HepG2 (cell line): ENCODE data around the gene CYSRT1. TPM values are rescaled to one million over a fixed set of nuclear protein-coding genes. Genes with fewer than 3 reads are reported as not detected.

Experiments used
- ATAC-seq: fragments of 200-7000 bp; cut with Tn5 transposase; 3 replicates; pipeline ENCODE4 v1.9.1; 2020; ENCODE audit warnings: mild to moderate bottlenecking, moderate library complexity
- BruUV-seq: library from RNA; stranded (reverse); fragments of 400-500 nt; replicated peaks from 2 replicates; lab custom pipeline; 2021; lab: Mats Ljungman, UMichigan
- CTCF ChIA-PET: fragments of 300-600 bp; formaldehyde crosslinking; extraction: SDS; loops from one replicate; lab custom pipeline; 2021; ENCODE audit warnings: low total read pairs, inconsistent platforms, low intra/inter-chr PET ratio; lab: Yijun Ruan, JAX
- POLR2A ChIA-PET: fragments of 350-600 bp; sonication (Branson Sonifier 250); formaldehyde crosslinking; loops from one replicate; lab custom pipeline; 2020; ENCODE audit warnings: antibody characterized with exemption, inconsistent platforms; lab: Yijun Ruan, JAX
- DNase-seq: peaks from one replicate; pipeline ENCODE4 v3.0.0-alpha.2; 2015; ENCODE audit warnings: low spot score
- FAIRE-seq: peaks from 3 replicates; lab custom pipeline; 2011; peaks lifted over from hg19 to GRCh38; lab: Jason Lieb, UNC
- H2AFZ ChIP-seq: one replicate; pipeline ENCODE4 v1.6.1; 2011; ENCODE audit warnings: low read length, inconsistent platforms
- H3K27ac ChIP-seq: fragments of 300-600 bp; 3 replicates; pipeline ENCODE4 v1.8.0; 2011; ENCODE audit warnings: mixed run types, mild to moderate bottlenecking, mixed read lengths, low read length, inconsistent platforms; ENCODE audit not compliant: insufficient read depth; ENCODE audit errors: extremely low read length
- H3K27me3 ChIP-seq, 2 experiments: fragments of 200-600 bp in 1 of 2; 2 replicates in 1 of 2; 3 replicates in 1 of 2; pipeline versions ENCODE4 v1.6.0 to v1.8.0; 2011; ENCODE audit warnings: low read length in 2 of 2, mild to moderate bottlenecking in 2 of 2, moderate library complexity in 2 of 2, inconsistent platforms in 1 of 2; ENCODE audit not compliant: insufficient read depth in 2 of 2, control insufficient read depth in 1 of 2
- H3K36me3 ChIP-seq, 2 experiments: fragments of 200-600 bp in 1 of 2; replicated peaks in 1 of 2; 2 replicates in 1 of 2; 3 replicates in 1 of 2; pipeline versions ENCODE4 v1.5.1 to v1.8.0; 2011; ENCODE audit warnings: low read length in 2 of 2, inconsistent platforms in 1 of 2; ENCODE audit not compliant: insufficient read depth in 2 of 2, control insufficient read depth in 1 of 2
- H3K4me1 ChIP-seq: 2 replicates; pipeline ENCODE4 v1.5.1; 2012; ENCODE audit warnings: low read length, inconsistent platforms; ENCODE audit not compliant: insufficient read depth
- H3K4me2 ChIP-seq: 2 replicates; pipeline ENCODE4 v1.6.0; 2011; ENCODE audit warnings: low read depth, low read length, inconsistent platforms
- H3K4me3 ChIP-seq, 3 experiments: fragments of 200-600 bp in 1 of 3; sonication (generic), shearing (Covaris generic) in 1 of 3; replicated peaks in 1 of 3; 2 replicates each; pipeline ENCODE4 v1.5.1; 2011 to 2016; ENCODE audit warnings: low read length in 3 of 3, inconsistent platforms in 2 of 3, low read depth in 2 of 3, mild to moderate bottlenecking in 2 of 3, control low read depth in 1 of 3, mixed read lengths in 1 of 3; ENCODE audit not compliant: insufficient read depth in 1 of 3
- H3K79me2 ChIP-seq: one replicate; pipeline ENCODE4 v1.6.1; 2011; ENCODE audit warnings: low read length, inconsistent platforms; ENCODE audit not compliant: insufficient read depth
- H3K9ac ChIP-seq: 2 replicates; pipeline ENCODE4 v1.6.0; 2011; ENCODE audit warnings: mild to moderate bottlenecking, low read depth, low read length, inconsistent platforms; ENCODE audit not compliant: insufficient read depth
- H3K9me3 ChIP-seq: 2 replicates; pipeline ENCODE4 v1.5.1; 2012; ENCODE audit warnings: mild to moderate bottlenecking, low read length
- H4K20me1 ChIP-seq: 2 replicates; pipeline ENCODE4 v1.6.0; 2011; ENCODE audit warnings: inconsistent platforms, mild to moderate bottlenecking, low read length, moderate library complexity; ENCODE audit not compliant: insufficient read depth
- AGO1 ChIP-seq: fragments of 200-400 bp; formaldehyde crosslinking; IDR thresholded peaks from 2 replicates; pipeline ENCODE4 v1.6.1; 2017; ENCODE audit warnings: mild to moderate bottlenecking, low read depth, low read length, moderate library complexity; ENCODE audit not compliant: poor library complexity, severe bottlenecking
- HNRNPL ChIP-seq: fragments of 200-400 bp; formaldehyde crosslinking; IDR thresholded peaks from 2 replicates; pipeline ENCODE4 v1.6.1; 2017; ENCODE audit warnings: mild to moderate bottlenecking, low read depth, low read length
- WGBS: methylation state at CpG from one replicate; pipeline ENCODE4 v1.1.6; 2017; ENCODE audit warnings: low lambda C conversion rate; 5-methylcytosine and 5-hydroxymethylcytosine counted together
- in situ Hi-C: cut with HindIII; loops from 2 replicates; pipeline ENCODE4 v1.10.0; 2017; ENCODE audit warnings: low pct_unique_long_range_greater_than_20kb; ENCODE audit not compliant: extremely low pct_ligation_motif_present
- intact Hi-C: fragments of 100-400 bp; cut with micrococcal nuclease; formaldehyde crosslinking; loops from one replicate; pipeline ENCODE4 v1.10.0; 2022; ENCODE audit not compliant: unreplicated experiment
- polyA plus RNA-seq, 8 experiments: library from polyadenylated mRNA; depleted of rRNA in 3 of 8; stranded (reverse) in 7 of 8; unstranded in 1 of 8; fragments of >200 nt; fragmentation: Illumina TruSeq in 4 of 8; extraction: Trizol in 4 of 8; gene quantifications; 2 replicates each; pipeline versions ENCODE4 v1.2.1 to v1.2.3, GENCODE V29; 2011 to 2016; ENCODE audit warnings: low read depth in 4 of 8, missing spikeins in 1 of 8, mixed read lengths in 1 of 8; ENCODE audit not compliant: insufficient read depth in 1 of 8
- total RNA-seq, 5 experiments: library from RNA; depleted of rRNA; stranded (reverse); fragments of >200 nt; fragmentation: Illumina TruSeq; extraction: Trizol; gene quantifications; 2 replicates each; pipeline ENCODE4 v1.2.3, GENCODE V29; 2016; ENCODE audit warnings: low read depth in 1 of 5
- TF ChIP-seq, protein P1 (sequence below), 2 experiments: fragments of 450-650 bp in 1 of 2; sonication (generic) in 1 of 2; formaldehyde crosslinking in 1 of 2; IDR thresholded peaks; 2 replicates each; pipeline versions ENCODE4 v1.6.1 to v1.8.0; 2016 to 2022; ENCODE audit warnings: antibody characterized with exemption in 1 of 2, mild to moderate bottlenecking in 1 of 2, missing genetic modification reagents in 1 of 2
- TF ChIP-seq, protein P2 (sequence below), 2 experiments: IDR thresholded peaks; 2 replicates each; pipeline ENCODE4 v1.6.1; 2011 to 2012; ENCODE audit warnings: low read length in 2 of 2, borderline replicate concordance in 1 of 2, low read depth in 1 of 2, mild to moderate bottlenecking in 1 of 2, moderate library complexity in 1 of 2
- TF ChIP-seq, protein P3 (sequence below): sonication (generic); formaldehyde crosslinking; IDR thresholded peaks from 2 replicates; pipeline ENCODE4 v1.5.0; 2020; ENCODE audit warnings: mild to moderate bottlenecking, missing genetic modification reagents, moderate library complexity

Gene CYSRT1
- total and polyA plus RNA-seq, 2 of the 13 experiments (the other 11 are each of a cell fraction or from before 2014, with no cell fraction given), result 1.5 to 2.1 TPM

DNA sequence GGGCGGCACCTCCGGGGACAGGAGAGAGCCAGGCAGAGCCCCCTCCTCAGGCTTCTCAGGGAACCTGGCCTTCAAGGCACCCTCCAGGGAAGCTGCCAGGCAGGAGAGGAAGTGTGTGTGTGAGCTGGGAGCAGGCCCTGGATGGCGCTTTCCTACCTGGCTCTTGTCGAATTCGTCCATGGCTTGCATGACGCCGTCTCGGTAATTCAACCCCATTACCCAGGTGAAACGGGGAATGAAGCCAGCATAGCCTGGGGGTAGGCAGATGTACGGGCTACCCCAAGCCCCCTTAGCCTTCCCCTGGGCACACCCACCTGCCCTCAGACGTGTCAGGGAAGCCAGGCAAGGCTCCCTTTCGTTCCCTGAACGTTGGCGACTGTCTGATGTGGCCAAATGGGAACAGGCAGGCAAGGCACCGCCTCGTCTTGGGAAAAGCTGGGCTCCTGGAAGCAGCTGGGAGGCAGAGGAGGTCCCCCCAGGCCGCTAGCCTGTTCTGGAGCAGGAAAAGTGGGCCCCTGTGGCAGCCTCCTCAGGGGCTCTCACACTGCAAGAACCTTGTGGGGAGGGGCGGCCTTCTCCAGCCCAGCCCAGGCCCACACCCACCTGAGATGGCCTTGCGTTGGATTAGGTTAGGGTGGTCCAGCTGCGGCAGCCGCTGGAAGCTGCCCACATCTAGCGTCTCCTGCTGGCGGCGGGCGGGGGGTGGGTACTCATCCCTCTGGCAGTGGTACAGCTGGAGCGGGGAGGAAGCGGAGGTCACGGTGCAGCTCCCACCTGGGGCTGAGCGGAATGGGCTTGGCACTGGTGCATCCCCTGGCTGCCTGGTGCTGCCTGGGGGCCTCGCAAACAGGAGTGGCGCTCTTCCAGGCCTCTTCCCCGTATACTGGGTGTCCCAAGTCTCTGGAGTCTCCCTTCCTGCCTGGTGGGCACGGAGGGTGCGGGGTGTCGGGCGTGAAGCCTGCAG is 19.8 kb downstream of the CYSRT1 start:
- ATAC-seq (peak; percentile 4), DNase-seq (no peak), FAIRE-seq (no peak)
- POLR2A ChIA-PET, result interaction anchor here (1.2 to 7.7 kb wide), 3 partner anchors 11 to 56 kb away, joined by 5 to 317 read pairs (median 5); partner anchors contain the start of genes ANAPC2, NELFB, SSNA1 and STPG3
- Histone ChIP-seq H3K9ac (no peak overlapping the region), H2AFZ (no peak overlapping the region), H3K79me2 (peaks cover 25% of the 10 kb centered on the region), H3K36me3 (peaks cover 4 to 19% of the 10 kb centered on the region in 2 experiments; a peak in 4 of 5 replicates), H4K20me1 (peaks cover 27% of the 10 kb centered on the region), H3K4me1 (peaks cover 64% of the 10 kb centered on the region), H3K4me3 (no peak overlapping the region), H3K9me3 (no peaks in the 10 kb centered on the region), H3K27ac (no peak overlapping the region), H3K27me3 (peaks cover 2 to 9% of the 10 kb centered on the region in 2 experiments; a peak in 2 of 5 replicates), H3K4me2 (peak overlapping the region; percentile 40)
- CTCF ChIA-PET, result no interaction called here
- in situ Hi-C loops (no loop called here), intact Hi-C loops (no loop called here)
- 74% methylated on average over 15 of the region's 36 CpGs for WGBS
- BruUV-seq, result no TSS peak
- TF ChIP-seq HNRNPL (peak; percentile 74), AGO1 (peak; percentile 92)
- TF ChIP-seq, protein P1, sequence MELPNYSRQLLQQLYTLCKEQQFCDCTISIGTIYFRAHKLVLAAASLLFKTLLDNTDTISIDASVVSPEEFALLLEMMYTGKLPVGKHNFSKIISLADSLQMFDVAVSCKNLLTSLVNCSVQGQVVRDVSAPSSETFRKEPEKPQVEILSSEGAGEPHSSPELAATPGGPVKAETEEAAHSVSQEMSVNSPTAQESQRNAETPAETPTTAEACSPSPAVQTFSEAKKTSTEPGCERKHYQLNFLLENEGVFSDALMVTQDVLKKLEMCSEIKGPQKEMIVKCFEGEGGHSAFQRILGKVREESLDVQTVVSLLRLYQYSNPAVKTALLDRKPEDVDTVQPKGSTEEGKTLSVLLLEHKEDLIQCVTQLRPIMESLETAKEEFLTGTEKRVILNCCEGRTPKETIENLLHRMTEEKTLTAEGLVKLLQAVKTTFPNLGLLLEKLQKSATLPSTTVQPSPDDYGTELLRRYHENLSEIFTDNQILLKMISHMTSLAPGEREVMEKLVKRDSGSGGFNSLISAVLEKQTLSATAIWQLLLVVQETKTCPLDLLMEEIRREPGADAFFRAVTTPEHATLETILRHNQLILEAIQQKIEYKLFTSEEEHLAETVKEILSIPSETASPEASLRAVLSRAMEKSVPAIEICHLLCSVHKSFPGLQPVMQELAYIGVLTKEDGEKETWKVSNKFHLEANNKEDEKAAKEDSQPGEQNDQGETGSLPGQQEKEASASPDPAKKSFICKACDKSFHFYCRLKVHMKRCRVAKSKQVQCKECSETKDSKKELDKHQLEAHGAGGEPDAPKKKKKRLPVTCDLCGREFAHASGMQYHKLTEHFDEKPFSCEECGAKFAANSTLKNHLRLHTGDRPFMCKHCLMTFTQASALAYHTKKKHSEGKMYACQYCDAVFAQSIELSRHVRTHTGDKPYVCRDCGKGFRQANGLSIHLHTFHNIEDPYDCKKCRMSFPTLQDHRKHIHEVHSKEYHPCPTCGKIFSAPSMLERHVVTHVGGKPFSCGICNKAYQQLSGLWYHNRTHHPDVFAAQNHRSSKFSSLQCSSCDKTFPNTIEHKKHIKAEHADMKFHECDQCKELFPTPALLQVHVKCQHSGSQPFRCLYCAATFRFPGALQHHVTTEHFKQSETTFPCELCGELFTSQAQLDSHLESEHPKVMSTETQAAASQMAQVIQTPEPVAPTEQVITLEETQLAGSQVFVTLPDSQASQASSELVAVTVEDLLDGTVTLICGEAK (IDR thresholded peaks at IDR 0.05), result no peak
- TF ChIP-seq, protein P1 (CRISPR knock-in tag; IDR thresholded peaks at IDR 0.05), result no peak
- TF ChIP-seq, protein P2, sequence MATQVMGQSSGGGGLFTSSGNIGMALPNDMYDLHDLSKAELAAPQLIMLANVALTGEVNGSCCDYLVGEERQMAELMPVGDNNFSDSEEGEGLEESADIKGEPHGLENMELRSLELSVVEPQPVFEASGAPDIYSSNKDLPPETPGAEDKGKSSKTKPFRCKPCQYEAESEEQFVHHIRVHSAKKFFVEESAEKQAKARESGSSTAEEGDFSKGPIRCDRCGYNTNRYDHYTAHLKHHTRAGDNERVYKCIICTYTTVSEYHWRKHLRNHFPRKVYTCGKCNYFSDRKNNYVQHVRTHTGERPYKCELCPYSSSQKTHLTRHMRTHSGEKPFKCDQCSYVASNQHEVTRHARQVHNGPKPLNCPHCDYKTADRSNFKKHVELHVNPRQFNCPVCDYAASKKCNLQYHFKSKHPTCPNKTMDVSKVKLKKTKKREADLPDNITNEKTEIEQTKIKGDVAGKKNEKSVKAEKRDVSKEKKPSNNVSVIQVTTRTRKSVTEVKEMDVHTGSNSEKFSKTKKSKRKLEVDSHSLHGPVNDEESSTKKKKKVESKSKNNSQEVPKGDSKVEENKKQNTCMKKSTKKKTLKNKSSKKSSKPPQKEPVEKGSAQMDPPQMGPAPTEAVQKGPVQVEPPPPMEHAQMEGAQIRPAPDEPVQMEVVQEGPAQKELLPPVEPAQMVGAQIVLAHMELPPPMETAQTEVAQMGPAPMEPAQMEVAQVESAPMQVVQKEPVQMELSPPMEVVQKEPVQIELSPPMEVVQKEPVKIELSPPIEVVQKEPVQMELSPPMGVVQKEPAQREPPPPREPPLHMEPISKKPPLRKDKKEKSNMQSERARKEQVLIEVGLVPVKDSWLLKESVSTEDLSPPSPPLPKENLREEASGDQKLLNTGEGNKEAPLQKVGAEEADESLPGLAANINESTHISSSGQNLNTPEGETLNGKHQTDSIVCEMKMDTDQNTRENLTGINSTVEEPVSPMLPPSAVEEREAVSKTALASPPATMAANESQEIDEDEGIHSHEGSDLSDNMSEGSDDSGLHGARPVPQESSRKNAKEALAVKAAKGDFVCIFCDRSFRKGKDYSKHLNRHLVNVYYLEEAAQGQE (IDR thresholded peaks at IDR 0.05; ENCODE audit: borderline replicate concordance in 1 of 2, low read depth in 1 of 2, low read length in 2 of 2), result no peak
- TF ChIP-seq, protein P3, sequence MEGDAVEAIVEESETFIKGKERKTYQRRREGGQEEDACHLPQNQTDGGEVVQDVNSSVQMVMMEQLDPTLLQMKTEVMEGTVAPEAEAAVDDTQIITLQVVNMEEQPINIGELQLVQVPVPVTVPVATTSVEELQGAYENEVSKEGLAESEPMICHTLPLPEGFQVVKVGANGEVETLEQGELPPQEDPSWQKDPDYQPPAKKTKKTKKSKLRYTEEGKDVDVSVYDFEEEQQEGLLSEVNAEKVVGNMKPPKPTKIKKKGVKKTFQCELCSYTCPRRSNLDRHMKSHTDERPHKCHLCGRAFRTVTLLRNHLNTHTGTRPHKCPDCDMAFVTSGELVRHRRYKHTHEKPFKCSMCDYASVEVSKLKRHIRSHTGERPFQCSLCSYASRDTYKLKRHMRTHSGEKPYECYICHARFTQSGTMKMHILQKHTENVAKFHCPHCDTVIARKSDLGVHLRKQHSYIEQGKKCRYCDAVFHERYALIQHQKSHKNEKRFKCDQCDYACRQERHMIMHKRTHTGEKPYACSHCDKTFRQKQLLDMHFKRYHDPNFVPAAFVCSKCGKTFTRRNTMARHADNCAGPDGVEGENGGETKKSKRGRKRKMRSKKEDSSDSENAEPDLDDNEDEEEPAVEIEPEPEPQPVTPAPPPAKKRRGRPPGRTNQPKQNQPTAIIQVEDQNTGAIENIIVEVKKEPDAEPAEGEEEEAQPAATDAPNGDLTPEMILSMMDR, result peak; percentile 27; the same call in 1 of the 2 replicates
